HG03135 (cell line): ENCODE measurements around the gene SOHLH2.

Experiments used
- ATAC-seq: cut with Tn5 transposase; IDR thresholded peaks from one replicate; pipeline ENCODE4 v1.9.1; 2021; ENCODE audit warnings: mild to moderate bottlenecking, moderate library complexity; ENCODE audit not compliant: unreplicated experiment

SOHLH2 gene

DNA sequence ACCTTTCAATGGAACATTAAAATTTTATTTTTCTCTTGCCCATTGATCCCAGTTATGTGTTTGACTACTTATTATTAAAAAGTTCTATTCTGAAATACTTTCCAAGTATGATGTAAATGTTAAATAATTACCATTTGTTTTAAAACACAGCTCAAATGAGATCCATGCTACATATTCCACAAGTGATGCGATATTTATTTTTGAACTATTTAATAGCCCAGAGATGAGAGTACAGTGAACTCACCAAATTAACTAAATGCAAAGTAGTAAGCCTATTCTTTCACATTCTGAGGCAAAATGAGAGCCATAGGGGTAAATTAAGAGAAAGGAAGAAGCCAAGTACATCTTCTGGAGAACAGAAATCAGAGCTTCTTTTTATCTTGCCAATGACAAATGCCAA lies 82.0 kb downstream of the SOHLH2 start:
- ATAC-seq: no peak

DNA sequence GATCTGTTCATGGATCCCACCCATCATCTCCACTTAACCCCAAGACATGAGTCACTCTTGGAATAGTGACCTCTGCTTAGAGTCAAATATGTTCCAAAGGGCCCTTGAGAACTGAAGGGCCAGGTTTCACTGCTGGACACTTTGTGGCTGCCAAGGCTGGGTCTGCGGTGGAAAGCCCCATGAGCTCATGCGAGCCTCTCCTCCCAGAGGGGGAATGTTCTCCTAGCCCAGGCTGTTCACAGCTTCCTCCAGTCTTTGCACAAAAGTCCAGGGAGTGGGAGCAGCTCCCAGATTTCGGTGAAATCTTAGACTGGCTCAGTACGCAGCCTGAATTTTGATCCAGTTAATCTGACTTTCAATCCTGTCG lies 82.4 kb downstream of the SOHLH2 start:
- no peak for ATAC-seq

DNA sequence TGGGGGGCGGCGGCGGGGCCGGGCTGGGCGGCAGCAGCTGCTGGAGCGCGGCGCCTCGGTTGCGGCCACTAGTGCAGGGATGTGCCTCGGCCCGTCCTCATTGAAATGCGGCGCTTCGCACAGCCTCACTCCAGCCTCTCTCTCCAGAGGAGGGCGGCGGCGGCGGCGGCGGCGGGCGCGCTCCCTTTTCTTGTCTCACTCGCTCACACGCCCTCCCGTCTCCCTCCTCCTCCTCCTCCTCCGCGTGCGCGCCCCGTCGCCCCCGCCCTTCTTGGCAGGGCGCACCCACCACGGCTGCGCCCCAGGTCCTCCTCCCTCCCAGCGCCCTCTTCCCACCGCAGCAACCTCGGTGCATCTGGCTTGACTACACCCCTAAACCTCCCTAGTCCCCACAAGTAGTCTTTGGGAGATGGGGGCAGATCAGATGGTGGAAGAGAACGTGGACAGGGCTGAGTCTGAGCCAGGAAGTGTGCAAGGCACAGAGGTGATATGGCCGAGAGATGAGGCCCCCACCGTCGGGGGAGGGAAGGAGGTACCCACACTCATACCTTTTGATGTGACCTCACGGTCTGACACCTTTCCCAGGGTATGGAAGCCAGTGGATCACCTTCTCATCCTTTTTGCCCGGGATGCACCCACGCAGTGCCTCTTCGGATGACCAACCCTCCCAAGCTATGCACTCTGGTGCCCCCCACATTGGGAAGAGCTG lies 83.0 kb downstream of the SOHLH2 start, which contains the start of gene DCLK1:
DCLK1 (minus strand) TSS at position 161 of the 709 bp plus-strand sequence.
- no peak for ATAC-seq

DNA sequence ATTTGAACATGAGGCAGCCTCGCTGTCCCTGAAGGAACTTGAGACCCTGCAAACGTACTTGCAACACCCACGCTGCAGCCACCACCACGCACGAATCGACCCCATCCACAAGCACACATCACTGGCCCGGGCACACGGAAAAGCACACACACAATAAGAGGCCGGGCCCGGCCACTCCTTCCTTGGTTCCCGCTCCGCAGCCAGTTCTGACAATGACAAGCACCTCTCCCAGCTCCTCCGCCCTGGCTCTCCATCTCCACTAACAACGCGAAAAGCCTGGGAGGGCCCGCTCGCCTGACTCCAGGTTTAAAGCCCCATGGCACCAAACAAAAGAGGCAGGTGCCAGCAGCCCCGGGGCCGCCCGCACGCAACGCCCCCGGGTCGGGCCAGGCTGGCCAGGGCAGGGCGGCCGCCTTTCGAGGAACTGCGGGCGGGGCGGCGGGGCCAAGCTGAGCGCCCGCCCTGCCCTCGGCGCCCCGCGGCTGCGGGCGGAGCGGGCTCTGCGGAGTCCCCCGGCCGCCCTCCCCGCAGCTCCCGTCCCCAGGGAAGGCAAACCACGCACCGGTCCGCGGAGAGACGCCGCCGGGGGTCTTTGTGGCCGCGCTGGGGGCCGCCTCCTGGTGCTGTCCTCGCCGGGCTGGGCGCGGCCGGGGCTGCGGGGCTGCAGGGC lies 83.7 kb downstream of the SOHLH2 start:
- no peak for ATAC-seq

DNA sequence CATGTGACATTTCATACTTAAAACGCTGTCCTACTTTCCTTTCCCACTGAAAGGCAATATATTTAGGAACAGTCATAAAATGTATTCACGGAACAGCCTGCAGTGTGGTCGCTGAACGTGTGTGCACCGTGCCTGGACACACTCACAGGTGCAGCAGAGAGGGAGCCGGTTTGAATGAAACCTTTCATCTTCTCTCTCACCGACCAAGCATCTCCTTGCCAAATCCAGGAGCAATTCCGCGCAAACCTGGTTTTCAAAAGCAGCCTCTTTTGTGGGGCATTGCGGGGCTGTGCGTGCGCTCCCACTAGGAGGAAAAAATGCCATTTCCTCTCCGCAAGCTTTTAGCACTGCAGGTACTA lies 84.2 kb downstream of the SOHLH2 start:
- ATAC-seq: no peak

DNA sequence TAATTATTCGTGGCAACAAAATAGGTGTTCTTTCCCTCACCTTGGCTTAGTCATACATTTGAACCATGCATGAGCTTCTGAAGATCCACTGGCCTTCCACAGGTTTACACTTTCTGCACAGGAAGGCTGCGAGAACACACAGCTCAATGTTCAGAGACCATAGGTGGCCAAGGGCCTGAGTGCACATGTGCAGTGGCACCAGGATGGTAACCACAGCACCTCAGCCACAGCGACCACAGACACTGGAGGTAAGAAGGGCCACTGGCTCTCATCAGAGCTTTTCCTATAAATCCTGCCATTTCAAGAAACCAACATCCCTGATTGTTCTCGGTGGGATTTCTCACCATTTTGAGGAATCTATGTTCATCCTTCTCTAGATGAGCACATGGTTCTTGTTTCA lies 84.8 kb downstream of the SOHLH2 start:
- ATAC-seq: no peak

DNA sequence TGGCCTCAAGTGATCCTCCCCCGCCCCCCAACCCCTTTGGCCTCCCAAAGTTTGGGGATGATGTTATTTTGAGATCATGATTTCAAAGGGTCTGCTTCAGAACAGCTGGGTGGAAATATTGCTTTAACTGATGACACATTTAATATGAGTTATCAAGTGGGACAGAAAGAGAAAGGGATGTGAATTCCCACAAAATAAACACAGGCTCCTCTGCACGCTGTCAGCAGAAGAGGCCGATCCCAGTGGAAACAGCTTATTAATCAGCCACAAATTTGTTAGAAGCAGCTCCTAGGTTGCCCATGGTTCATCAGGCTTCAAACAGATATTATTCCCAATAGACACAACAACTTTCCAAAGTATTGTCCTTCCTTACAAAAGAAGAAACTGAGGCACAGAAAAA lies 87.9 kb downstream of the SOHLH2 start:
- no peak for ATAC-seq

DNA sequence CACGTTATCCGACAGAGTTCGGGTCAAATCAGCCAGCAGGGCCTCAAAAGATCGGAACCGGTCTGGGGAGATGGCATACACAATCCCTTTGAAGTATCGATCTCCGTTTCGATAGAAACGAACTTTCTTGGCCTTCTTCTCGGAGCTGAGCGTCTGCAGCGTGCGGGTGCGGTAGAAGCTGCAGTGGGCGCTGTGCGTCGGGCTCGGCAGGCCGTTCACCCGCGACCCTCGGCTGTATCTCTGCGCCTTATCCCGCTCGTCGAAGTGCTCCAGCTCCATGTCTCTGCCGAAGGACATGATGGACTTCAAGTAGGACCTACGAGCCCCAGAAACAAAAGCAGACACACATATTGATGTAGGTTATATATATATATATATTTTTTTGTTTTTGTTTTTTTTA lies 88.5 kb downstream of the SOHLH2 start:
- no peak for ATAC-seq

DNA sequence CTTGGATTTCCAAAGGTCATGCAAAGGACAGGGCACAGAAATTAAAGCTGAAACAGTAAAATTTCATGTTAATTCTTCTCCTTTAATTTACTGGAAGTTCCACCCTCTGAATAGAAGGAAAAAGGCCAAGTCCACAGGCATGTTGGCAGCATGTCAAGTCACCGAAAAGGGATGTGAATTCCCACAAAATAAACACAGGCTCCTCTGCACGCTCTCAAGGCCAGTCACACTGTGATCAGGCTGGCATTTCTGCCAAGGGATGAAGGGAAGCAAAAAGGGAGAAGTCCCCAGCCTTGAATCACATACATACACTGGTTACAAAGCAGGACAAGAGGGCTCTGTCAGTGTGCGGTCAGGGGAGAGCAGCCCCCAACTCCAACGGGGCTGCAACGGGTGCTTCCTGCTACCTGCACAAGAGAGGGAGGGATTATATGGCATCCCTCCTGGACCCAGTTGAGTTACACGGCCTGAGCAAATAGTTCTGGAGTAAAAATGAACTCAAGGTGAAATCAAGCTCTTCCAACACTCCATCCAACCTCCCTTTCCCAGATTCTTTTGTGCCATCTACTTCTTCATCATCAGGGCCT lies 90.0 kb downstream of the SOHLH2 start:
- no peak for ATAC-seq
